Activated B cell treated with CpG ODN at 0.5 μM for 24 hours (primary cell): ENCODE measurements around the gene TMEM154. TPM values are rescaled to one million over a fixed set of nuclear protein-coding genes. Genes with fewer than 3 reads are reported as not detected.

Source experiments
- ATAC-seq: fragments of 200-7000 bp; cut with Tn5 transposase; one replicate; pipeline ENCODE4 v1.10.0; 2021; ENCODE audit warnings: low read depth, mild to moderate bottlenecking, moderate library complexity
- CTCF ChIA-PET: fragments of 350-600 bp; sonication (Branson Sonifier 250); formaldehyde crosslinking; loops from one replicate; lab custom pipeline; 2021; ENCODE audit warnings: antibody characterized with exemption; lab: Charles Lee
- POLR2A ChIA-PET: fragments of 350-600 bp; sonication (Branson Sonifier 250); formaldehyde crosslinking; loops from one replicate; lab custom pipeline; 2021; ENCODE audit warnings: antibody characterized with exemption; lab: Charles Lee
- DNase-seq: peaks from one replicate; pipeline ENCODE4 v3.0.0; 2022
- H3K27ac Mint-ChIP-seq: one replicate; pipeline ENCODE4 v1.8.0; 2020; ENCODE audit warnings: mixed read lengths
- H3K27me3 Mint-ChIP-seq: one replicate; pipeline ENCODE4 v1.8.0; 2021; ENCODE audit warnings: mixed read lengths
- H3K36me3 Mint-ChIP-seq: one replicate; pipeline ENCODE4 v1.8.0; 2021; ENCODE audit warnings: low read depth, mixed read lengths
- H3K4me1 Mint-ChIP-seq: one replicate; pipeline ENCODE4 v1.8.0; 2021; ENCODE audit warnings: mixed read lengths
- H3K4me3 Mint-ChIP-seq: one replicate; pipeline ENCODE4 v1.8.0; 2020; ENCODE audit warnings: mild to moderate bottlenecking, mixed read lengths
- H3K9me3 Mint-ChIP-seq: one replicate; pipeline ENCODE4 v1.8.0; 2020; ENCODE audit warnings: mixed read lengths
- intact Hi-C: fragments of 100-400 bp; cut with micrococcal nuclease; formaldehyde crosslinking; loops from one replicate; pipeline ENCODE4 v1.15.1; 2024
- total RNA-seq: library from RNA; stranded (reverse); gene quantifications from 2 replicates; pipeline ENCODE4 v1.2.3, GENCODE V29; 2022
- TF ChIP-seq, protein P1 (sequence below): fragments of 200-600 bp; IDR thresholded peaks from one replicate; pipeline ENCODE4 v1.8.0; 2022; ENCODE audit warnings: antibody characterized with exemption, mild to moderate bottlenecking

The TMEM154 gene
- total RNA-seq, 1 donor from 2014 or later = 59.9 TPM

DNA sequence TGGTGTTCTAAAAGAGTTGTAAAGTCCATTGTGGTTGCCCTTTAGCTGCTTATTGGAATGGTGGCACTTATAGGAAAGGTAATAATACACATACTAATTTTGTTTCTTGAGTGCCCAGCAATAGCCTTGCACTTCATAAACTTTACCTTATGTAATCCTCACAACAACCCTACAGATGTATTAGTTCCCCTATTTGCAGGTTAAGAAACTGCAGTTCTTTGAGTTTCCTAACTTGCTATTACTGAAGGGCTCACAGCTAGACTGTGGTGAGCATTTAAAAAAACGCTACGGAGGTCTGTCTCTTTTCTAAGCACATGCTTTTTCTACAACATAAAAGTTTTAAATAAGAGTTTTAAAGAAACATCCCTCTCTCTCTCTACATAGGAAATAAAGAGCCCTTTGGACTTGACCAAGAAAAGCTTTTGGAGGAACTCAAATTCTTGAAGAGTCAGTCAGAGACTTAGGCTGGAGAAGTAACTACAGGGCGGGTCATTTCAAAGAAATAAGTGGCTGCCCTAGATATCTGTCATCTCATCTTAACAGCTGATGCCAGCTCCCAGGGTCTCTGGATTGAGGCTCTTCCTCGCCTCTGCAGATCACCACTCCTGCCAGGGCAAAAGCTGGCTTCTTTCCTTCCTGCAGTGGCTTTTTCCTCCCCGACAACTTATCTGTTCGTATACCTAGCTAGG is 101.9 kb downstream of the TMEM154 start:
- intact Hi-C loops = no loop called here
- Mint-ChIP-seq H3K36me3 (no peaks in the 10 kb centered on the region), H3K4me1 (no peaks in the 10 kb centered on the region), H3K27me3 (no peaks in the 10 kb centered on the region), H3K9me3 (peaks cover 4% of the 10 kb centered on the region), H3K4me3 (no peak overlapping the region), H3K27ac (no peak overlapping the region)
- ChIA-PET CTCF (interaction anchor here (1.1 to 2.6 kb wide), 2 partner anchors 63 to 76 kb away, joined by 3 to 7 read pairs; no protein-coding TSS in a partner anchor), POLR2A (interaction anchor here (1.0 kb wide), 1 partner anchor 77 kb away, joined by 3 read pairs; no protein-coding TSS in a partner anchor)
- no peak for DNase-seq
- peak; percentile 31 for ATAC-seq
- TF ChIP-seq, protein P1, sequence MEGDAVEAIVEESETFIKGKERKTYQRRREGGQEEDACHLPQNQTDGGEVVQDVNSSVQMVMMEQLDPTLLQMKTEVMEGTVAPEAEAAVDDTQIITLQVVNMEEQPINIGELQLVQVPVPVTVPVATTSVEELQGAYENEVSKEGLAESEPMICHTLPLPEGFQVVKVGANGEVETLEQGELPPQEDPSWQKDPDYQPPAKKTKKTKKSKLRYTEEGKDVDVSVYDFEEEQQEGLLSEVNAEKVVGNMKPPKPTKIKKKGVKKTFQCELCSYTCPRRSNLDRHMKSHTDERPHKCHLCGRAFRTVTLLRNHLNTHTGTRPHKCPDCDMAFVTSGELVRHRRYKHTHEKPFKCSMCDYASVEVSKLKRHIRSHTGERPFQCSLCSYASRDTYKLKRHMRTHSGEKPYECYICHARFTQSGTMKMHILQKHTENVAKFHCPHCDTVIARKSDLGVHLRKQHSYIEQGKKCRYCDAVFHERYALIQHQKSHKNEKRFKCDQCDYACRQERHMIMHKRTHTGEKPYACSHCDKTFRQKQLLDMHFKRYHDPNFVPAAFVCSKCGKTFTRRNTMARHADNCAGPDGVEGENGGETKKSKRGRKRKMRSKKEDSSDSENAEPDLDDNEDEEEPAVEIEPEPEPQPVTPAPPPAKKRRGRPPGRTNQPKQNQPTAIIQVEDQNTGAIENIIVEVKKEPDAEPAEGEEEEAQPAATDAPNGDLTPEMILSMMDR = no peak

DNA sequence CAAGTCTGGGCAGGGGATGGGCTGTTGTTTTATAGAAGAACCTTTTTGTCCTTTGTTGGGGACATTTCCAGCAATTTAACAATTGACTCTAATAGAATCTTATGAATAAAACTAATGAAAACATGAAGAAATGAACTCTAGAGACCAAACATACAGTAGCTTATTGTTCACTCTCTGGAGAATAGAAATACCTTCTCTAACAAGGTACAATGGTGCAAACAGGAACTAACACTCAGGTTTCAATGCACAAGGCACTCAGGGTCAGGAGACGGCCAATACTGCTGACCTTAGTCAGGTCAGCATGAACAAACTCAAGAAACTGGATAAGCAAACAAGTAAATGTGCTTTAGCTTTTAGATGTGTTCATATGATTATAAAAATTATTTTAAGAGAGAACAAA is 104.3 kb downstream of the TMEM154 start:
- no peaks in the 10 kb centered on the region for H3K36me3 Mint-ChIP-seq
- H3K4me3 Mint-ChIP-seq = no peak overlapping the region
- TF ChIP-seq, protein P1 = no peak
- intact Hi-C loops = no loop called here
- ChIA-PET POLR2A (no interaction called here), CTCF (no interaction called here)
- ATAC-seq = no peak
- no peak overlapping the region for H3K27ac Mint-ChIP-seq
- no peaks in the 10 kb centered on the region for H3K4me1 Mint-ChIP-seq
- no peaks in the 10 kb centered on the region for H3K27me3 Mint-ChIP-seq
- H3K9me3 Mint-ChIP-seq = no peaks in the 10 kb centered on the region
- no peak for DNase-seq

DNA sequence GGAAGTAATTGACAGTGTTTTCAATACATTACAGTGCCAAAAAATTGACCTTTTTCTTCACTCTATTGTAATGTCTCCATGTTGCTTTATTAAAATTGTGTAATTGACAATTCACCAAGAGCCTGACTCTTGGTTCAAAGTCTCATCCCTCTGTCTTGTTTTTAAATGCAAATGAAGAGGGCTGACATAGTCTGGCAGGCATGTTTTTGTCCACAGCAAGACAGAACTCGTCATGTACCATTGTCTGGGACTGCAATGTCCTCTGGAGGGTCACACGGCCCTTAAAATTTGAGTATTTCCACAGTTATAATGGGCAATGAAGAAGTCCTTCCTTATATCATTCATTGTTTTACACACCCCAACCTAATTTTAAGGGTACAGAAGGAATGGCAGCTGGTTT is 105.9 kb downstream of the TMEM154 start:
- no peak overlapping the region for H3K4me3 Mint-ChIP-seq
- ChIA-PET POLR2A (no interaction called here), CTCF (no interaction called here)
- no peaks in the 10 kb centered on the region for H3K4me1 Mint-ChIP-seq
- no peaks in the 10 kb centered on the region for H3K27me3 Mint-ChIP-seq
- TF ChIP-seq, protein P1 = no peak
- H3K27ac Mint-ChIP-seq = no peak overlapping the region
- intact Hi-C loops = no loop called here
- no peaks in the 10 kb centered on the region for H3K9me3 Mint-ChIP-seq
- H3K36me3 Mint-ChIP-seq = no peaks in the 10 kb centered on the region
- DNase-seq (no peak), ATAC-seq (no peak)

DNA sequence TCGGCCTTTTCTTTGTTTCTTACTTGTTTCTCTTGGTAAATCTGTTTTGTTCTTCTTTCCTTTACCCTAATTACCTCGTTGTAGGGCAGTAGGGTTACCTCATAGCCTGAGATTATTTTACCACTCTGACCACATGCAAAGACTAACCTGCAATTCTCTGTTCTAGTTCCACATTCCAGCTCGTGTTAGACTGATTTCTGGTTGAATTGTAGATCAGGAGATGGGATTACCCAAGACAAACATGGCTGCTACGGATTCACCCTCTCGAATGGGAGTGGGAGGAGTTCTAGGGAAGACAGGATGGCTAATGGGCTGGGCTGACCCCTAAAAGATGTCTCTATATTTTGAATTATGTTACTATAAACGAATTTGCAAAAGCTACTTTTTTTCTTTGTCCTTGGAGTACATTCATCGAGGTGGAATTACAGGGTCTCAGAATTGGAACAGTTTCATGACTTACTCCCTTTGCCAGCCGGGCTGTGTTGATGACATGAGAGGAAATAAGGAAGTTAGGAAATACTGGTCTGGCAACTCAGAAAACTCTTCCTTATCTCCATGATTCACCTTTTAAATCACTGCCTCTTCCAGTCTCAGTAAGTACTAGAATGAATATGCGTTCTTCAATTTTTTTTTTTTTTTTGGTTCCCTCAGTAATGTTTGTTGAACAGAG is 107.2 kb downstream of the TMEM154 start:
- no peak for DNase-seq
- Mint-ChIP-seq H3K4me3 (no peak overlapping the region), H3K9me3 (no peaks in the 10 kb centered on the region), H3K36me3 (no peaks in the 10 kb centered on the region), H3K27me3 (no peaks in the 10 kb centered on the region), H3K4me1 (peaks cover 3% of the 10 kb centered on the region), H3K27ac (no peak overlapping the region)
- ATAC-seq = no peak
- intact Hi-C loops = no loop called here
- POLR2A ChIA-PET = no interaction called here
- TF ChIP-seq, protein P1 = no peak
- CTCF ChIA-PET = no interaction called here

DNA sequence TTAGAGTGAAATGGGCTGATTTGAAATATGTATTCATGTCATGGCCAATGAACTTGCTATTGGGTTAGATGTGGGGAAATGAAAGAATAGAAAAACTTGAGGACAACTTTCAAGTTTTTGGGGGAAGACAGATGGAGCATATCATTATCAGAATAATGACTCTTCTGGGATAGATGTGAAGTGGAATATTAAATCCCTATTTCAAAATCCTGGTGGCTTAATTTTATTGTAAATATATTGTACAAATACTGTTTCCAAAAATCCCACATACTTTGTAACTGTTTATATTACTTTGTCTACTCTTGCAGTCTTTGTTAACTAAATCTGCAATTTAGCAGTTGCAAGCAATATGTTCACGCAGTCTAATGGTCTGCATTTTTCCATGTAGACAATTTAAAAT is 108.0 kb downstream of the TMEM154 start:
- ATAC-seq = no peak
- ChIA-PET POLR2A (no interaction called here), CTCF (no interaction called here)

More for the DNA sequence above, 108.0 kb downstream of the TMEM154 start:
- Mint-ChIP-seq H3K4me3 (no peak overlapping the region), H3K9me3 (no peaks in the 10 kb centered on the region), H3K4me1 (peaks cover 3% of the 10 kb centered on the region), H3K27me3 (no peaks in the 10 kb centered on the region), H3K27ac (no peak overlapping the region), H3K36me3 (no peaks in the 10 kb centered on the region)
- no peak for DNase-seq
- intact Hi-C loops = no loop called here
- TF ChIP-seq, protein P1 = no peak
